ENCODE results near the gene CLEC1B.
"Not testable (repeated sequence)": the region's sequence is repeated elsewhere in the genome, so short reads cannot be mapped to it uniquely, and the experiment has no call there.

The CLEC1B gene

GRCh38 chr12:9977916-9978315, 21.0 kb downstream of the CLEC1B start:
- Histone ChIP-seq H3K9ac (no peak overlapping the region), H3K27ac (no peak overlapping the region)

DNA sequence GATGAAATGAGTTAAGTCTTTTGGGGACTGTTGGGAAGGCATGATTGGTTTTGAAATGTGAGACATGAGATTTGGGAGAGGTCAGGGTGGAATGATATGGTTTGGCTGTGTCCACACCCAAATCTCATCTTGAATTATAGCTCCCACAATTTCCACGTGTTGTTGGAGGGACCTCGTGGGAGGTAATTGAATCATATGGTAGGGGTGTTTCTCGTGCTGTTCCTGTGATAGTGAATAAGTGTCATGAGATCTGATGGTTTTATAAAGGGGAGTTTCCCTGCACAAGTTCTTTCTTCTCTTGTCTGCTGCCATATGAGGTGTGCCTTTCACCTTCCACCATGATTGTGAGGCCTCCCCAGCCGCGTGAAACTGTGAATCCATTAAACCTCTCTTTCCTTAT, 22.3 kb downstream of the CLEC1B start:
- not testable (repeated sequence) for H3K4me1 ChIP-seq; H3K27ac ChIP-seq; H2AFZ ChIP-seq; H3K79me2 ChIP-seq; H3K4me2 ChIP-seq (ENCODE audit: low read length); H3K9me3 ChIP-seq (ENCODE audit: control insufficient read depth, low read length); H3K36me3 ChIP-seq (ENCODE audit: control insufficient read depth, insufficient read depth, low read length); H3K4me3 ChIP-seq (ENCODE audit: low read depth, low read length); H3K9ac ChIP-seq; H3K27me3 ChIP-seq (ENCODE audit: control insufficient read depth, insufficient read depth, low read length)

More at GRCh38 chr12:9977916-9978315, 21.0 kb downstream of the CLEC1B start:
- Histone ChIP-seq H2AFZ (no peak overlapping the region), H3K27me3 (ENCODE audit: control insufficient read depth, insufficient read depth, low read length) (no peaks in the 10 kb centered on the region), H3K36me3 (ENCODE audit: control insufficient read depth, insufficient read depth, low read length) (no peaks in the 10 kb centered on the region), H3K4me1 (no peaks in the 10 kb centered on the region), H3K79me2 (no peaks in the 10 kb centered on the region), H3K9me3 (ENCODE audit: control insufficient read depth, low read length) (no peaks in the 10 kb centered on the region), H3K4me3 (ENCODE audit: low read depth, low read length) (no peak overlapping the region), H3K4me2 (ENCODE audit: low read length) (no peak overlapping the region)
- TF ChIP-seq CTCF (IDR thresholded peaks at IDR 0.05) = no peak

DNA sequence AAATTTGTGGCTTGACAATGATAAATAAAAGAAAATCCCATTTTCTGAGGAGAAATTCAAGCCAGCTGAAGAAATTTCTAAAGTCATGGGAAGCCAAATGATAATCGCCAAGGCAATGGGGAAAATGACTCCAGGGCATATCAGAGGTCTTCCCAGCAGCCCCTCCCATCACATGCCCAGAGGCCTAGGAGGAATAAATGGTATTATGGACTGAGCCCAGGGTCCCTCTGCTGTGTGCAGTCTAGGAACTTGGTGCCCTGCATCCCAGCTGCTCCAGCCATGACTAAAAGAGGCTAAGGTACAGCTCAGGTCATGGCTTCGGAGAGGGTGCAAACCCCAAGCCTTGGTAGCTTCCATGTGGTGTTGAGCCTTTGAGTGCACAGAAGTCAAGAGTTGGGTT, 23.3 kb downstream of the CLEC1B start:
- H3K4me2 ChIP-seq (ENCODE audit: low read length) = no peak overlapping the region
- H3K9ac ChIP-seq = no peak overlapping the region
- H3K4me1 ChIP-seq = no peaks in the 10 kb centered on the region
- H3K36me3 ChIP-seq (ENCODE audit: control insufficient read depth, insufficient read depth, low read length) = no peaks in the 10 kb centered on the region
- H3K27me3 ChIP-seq (ENCODE audit: control insufficient read depth, insufficient read depth, low read length) = no peaks in the 10 kb centered on the region
- no peaks in the 10 kb centered on the region for H3K79me2 ChIP-seq
- H3K4me3 ChIP-seq (ENCODE audit: low read depth, low read length) = no peak overlapping the region
- H2AFZ ChIP-seq = no peak overlapping the region
- H3K27ac ChIP-seq = no peak overlapping the region
- no peak for TF ChIP-seq CTCF (IDR thresholded peaks at IDR 0.05)
- no peaks in the 10 kb centered on the region for H3K9me3 ChIP-seq (ENCODE audit: control insufficient read depth, low read length)

DNA sequence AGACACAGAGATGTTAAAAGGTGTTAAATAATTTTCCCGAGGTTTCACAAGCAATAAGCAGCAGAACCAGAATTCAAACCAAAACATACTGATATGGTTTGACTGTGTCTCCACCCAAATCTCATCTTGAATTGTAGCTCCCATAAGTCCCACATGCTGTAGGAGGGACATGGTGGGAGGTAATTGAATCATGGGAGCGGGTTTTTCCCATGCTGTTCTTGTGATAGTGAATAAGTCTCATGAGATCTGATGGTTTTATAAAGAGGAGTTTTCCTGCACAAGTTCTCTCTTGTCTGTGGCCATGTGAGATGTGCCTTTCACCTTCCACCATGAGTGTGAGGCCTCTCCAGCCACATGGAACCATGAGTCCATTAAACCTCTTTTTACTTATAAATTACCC, 24.2 kb downstream of the CLEC1B start:
- H3K27me3 ChIP-seq (ENCODE audit: control insufficient read depth, insufficient read depth, low read length); H3K4me2 ChIP-seq (ENCODE audit: low read length); H3K9me3 ChIP-seq (ENCODE audit: control insufficient read depth, low read length); H3K36me3 ChIP-seq (ENCODE audit: control insufficient read depth, insufficient read depth, low read length); H3K79me2 ChIP-seq; H3K27ac ChIP-seq; H3K9ac ChIP-seq; H3K4me1 ChIP-seq; H2AFZ ChIP-seq; H3K4me3 ChIP-seq (ENCODE audit: low read depth, low read length): not testable (repeated sequence)

DNA sequence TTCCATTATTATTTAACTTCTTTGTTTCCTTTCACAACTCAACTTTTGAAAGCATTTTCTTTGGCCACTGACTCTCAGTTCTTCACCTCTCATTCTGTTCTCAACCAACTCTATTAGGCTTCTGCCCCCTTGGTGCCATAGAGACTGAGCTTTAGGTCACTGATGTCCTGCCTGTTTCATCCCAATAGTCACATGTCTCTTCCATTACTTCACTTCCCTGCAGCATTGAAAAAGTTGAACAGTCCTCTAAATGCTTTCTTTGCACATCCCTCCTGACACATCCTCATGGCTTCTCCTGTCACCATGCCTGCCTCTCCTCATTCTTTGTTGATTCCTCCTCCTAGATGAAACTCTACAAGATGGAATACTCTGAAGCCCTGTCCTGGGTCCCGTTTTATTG, 25.0 kb downstream of the CLEC1B start:
- Histone ChIP-seq H3K79me2 (no peaks in the 10 kb centered on the region), H3K4me3 (ENCODE audit: low read depth, low read length) (no peak overlapping the region), H2AFZ (no peak overlapping the region), H3K36me3 (ENCODE audit: control insufficient read depth, insufficient read depth, low read length) (no peaks in the 10 kb centered on the region), H3K27me3 (ENCODE audit: control insufficient read depth, insufficient read depth, low read length) (no peaks in the 10 kb centered on the region), H3K27ac (no peak overlapping the region), H3K9ac (no peak overlapping the region), H3K9me3 (ENCODE audit: control insufficient read depth, low read length) (no peaks in the 10 kb centered on the region), H3K4me1 (no peaks in the 10 kb centered on the region), H3K4me2 (ENCODE audit: low read length) (no peak overlapping the region)
- no peak for TF ChIP-seq CTCF (IDR thresholded peaks at IDR 0.05)

- no peaks in the 10 kb centered on the region for H3K27me3 ChIP-seq (ENCODE audit: control insufficient read depth, insufficient read depth, low read length)
- H3K27ac ChIP-seq = no peak within 1 kb of the TSS
- no peaks in the 10 kb centered on the region for H3K9me3 ChIP-seq (ENCODE audit: control insufficient read depth, low read length)
- no peak within 1 kb of the TSS for H3K4me2 ChIP-seq (ENCODE audit: low read length)
- no peaks in the 10 kb centered on the region for H3K4me1 ChIP-seq
- H3K36me3 ChIP-seq (ENCODE audit: control insufficient read depth, insufficient read depth, low read length) = no peaks in the 10 kb centered on the region
- H3K4me3 ChIP-seq (ENCODE audit: low read depth, low read length) = no peak within 1 kb of the TSS
- no peak within 1 kb of the TSS for H2AFZ ChIP-seq
- no peak for TF ChIP-seq CTCF (IDR thresholded peaks at IDR 0.05)
- H3K79me2 ChIP-seq = no peaks in the 10 kb centered on the region
- no peak within 1 kb of the TSS for H3K9ac ChIP-seq
Measured at GRCh38 chr12:9971181-9971580, 27.7 kb downstream of the CLEC1B start, which contains the start of gene CLEC12A. Gene CLEC12A (plus strand): TSS chr12:9971409. CDS start chr12:9971597, 188 bp downstream.

Measured in parathyroid adenoma (tissue), 2 donors.